Loucy (cell line): ENCODE data around the gene PDE8A.

Experiments used
- EZH2phosphoT487 ChIP-seq: fragments of 200-600 bp; IDR thresholded peaks from 2 replicates; pipeline ENCODE4 v1.6.1; 2018; ENCODE audit warnings: antibody characterized with exemption, mild to moderate bottlenecking, moderate library complexity, borderline replicate concordance
- TF ChIP-seq, protein P1 (sequence below): fragments of 200-600 bp; sonication (generic); conservative IDR thresholded peaks from 2 replicates; pipeline ENCODE4 v1.5.1; 2014; ENCODE audit warnings: mild to moderate bottlenecking, antibody characterized with exemption, low read length

GRCh38 chr15:84944861-84945260 is 36.8 kb upstream of the PDE8A start:
- TF ChIP-seq, protein P1, sequence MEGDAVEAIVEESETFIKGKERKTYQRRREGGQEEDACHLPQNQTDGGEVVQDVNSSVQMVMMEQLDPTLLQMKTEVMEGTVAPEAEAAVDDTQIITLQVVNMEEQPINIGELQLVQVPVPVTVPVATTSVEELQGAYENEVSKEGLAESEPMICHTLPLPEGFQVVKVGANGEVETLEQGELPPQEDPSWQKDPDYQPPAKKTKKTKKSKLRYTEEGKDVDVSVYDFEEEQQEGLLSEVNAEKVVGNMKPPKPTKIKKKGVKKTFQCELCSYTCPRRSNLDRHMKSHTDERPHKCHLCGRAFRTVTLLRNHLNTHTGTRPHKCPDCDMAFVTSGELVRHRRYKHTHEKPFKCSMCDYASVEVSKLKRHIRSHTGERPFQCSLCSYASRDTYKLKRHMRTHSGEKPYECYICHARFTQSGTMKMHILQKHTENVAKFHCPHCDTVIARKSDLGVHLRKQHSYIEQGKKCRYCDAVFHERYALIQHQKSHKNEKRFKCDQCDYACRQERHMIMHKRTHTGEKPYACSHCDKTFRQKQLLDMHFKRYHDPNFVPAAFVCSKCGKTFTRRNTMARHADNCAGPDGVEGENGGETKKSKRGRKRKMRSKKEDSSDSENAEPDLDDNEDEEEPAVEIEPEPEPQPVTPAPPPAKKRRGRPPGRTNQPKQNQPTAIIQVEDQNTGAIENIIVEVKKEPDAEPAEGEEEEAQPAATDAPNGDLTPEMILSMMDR, result no peak
- no peak for TF ChIP-seq EZH2phosphoT487
